ENCODE results near the gene IFNGR1. TPM values are rescaled to one million over a fixed set of nuclear protein-coding genes. Genes with fewer than 3 reads are reported as not detected.

IFNGR1 gene
- total RNA-seq, 2 donors from 2014 or later = 65.5 to 102 TPM

- Histone ChIP-seq H3K9me3 (no peaks in the 10 kb centered on the region), H3K36me3 (peaks cover 38% of the 10 kb centered on the region), H3K4me3 (no peak overlapping the region), H3K27ac (no peak overlapping the region), H3K4me1 (ENCODE audit: control insufficient read depth in 1 of 2, low read depth in 2 of 2) (peaks cover 7 to 17% of the 10 kb centered on the region in 2 donors), H3K27me3 (replicated peaks; ENCODE audit: insufficient read depth) (no peaks in the 10 kb centered on the region)
- DNase-seq (ENCODE audit: low spot score) (no peak), ATAC-seq (ENCODE audit: insufficient number of reproducible peaks, low FRiP score, low read depth) (no peak)
- no peak for TF ChIP-seq CTCF (IDR thresholded peaks at IDR 0.05)
Measured at GRCh38 chr6:137203256-137203655, 15.9 kb downstream of the IFNGR1 start.

- Histone ChIP-seq H3K4me3 (no peak overlapping the region), H3K4me1 (ENCODE audit: control insufficient read depth in 1 of 2, low read depth in 2 of 2) (peaks cover 5 to 13% of the 10 kb centered on the region in 2 donors), H3K9me3 (no peaks in the 10 kb centered on the region), H3K36me3 (peaks cover 45% of the 10 kb centered on the region), H3K27ac (no peak overlapping the region), H3K27me3 (replicated peaks; ENCODE audit: insufficient read depth) (no peaks in the 10 kb centered on the region)
- ATAC-seq (ENCODE audit: insufficient number of reproducible peaks, low FRiP score, low read depth) = no peak
- no peak for DNase-seq (ENCODE audit: low spot score)
- no peak for TF ChIP-seq CTCF (IDR thresholded peaks at IDR 0.05)
Measured at GRCh38 chr6:137202078-137202477, 17.1 kb downstream of the IFNGR1 start.

- ATAC-seq (ENCODE audit: insufficient number of reproducible peaks, low FRiP score, low read depth) (no peak), DNase-seq (ENCODE audit: low spot score) (no peak)
- no peak overlapping the region for H3K4me3 ChIP-seq
- no peak for TF ChIP-seq CTCF (IDR thresholded peaks at IDR 0.05)
- no peaks in the 10 kb centered on the region for H3K27me3 ChIP-seq (replicated peaks; ENCODE audit: insufficient read depth)
- peaks cover 0 to 2% of the 10 kb centered on the region in 2 donors for H3K4me1 ChIP-seq (ENCODE audit: control insufficient read depth in 1 of 2, low read depth in 2 of 2)
- H3K36me3 ChIP-seq = peaks cover 47% of the 10 kb centered on the region
- H3K27ac ChIP-seq = no peak overlapping the region
- no peaks in the 10 kb centered on the region for H3K9me3 ChIP-seq
Measured at GRCh38 chr6:137201006-137201405, 18.2 kb downstream of the IFNGR1 start.

- ATAC-seq (ENCODE audit: insufficient number of reproducible peaks, low FRiP score, low read depth) (no peak), DNase-seq (ENCODE audit: low spot score) (no peak)
- Histone ChIP-seq H3K4me1 (ENCODE audit: control insufficient read depth in 1 of 2, low read depth in 2 of 2) (no peaks in the 10 kb centered on the region), H3K4me3 (no peak overlapping the region), H3K9me3 (no peaks in the 10 kb centered on the region), H3K36me3 (peaks cover 47% of the 10 kb centered on the region), H3K27ac (no peak overlapping the region), H3K27me3 (replicated peaks; ENCODE audit: insufficient read depth) (no peaks in the 10 kb centered on the region)
- TF ChIP-seq CTCF (IDR thresholded peaks at IDR 0.05) = no peak
Measured at GRCh38 chr6:137200288-137200687, 18.9 kb downstream of the IFNGR1 start.

DNA sequence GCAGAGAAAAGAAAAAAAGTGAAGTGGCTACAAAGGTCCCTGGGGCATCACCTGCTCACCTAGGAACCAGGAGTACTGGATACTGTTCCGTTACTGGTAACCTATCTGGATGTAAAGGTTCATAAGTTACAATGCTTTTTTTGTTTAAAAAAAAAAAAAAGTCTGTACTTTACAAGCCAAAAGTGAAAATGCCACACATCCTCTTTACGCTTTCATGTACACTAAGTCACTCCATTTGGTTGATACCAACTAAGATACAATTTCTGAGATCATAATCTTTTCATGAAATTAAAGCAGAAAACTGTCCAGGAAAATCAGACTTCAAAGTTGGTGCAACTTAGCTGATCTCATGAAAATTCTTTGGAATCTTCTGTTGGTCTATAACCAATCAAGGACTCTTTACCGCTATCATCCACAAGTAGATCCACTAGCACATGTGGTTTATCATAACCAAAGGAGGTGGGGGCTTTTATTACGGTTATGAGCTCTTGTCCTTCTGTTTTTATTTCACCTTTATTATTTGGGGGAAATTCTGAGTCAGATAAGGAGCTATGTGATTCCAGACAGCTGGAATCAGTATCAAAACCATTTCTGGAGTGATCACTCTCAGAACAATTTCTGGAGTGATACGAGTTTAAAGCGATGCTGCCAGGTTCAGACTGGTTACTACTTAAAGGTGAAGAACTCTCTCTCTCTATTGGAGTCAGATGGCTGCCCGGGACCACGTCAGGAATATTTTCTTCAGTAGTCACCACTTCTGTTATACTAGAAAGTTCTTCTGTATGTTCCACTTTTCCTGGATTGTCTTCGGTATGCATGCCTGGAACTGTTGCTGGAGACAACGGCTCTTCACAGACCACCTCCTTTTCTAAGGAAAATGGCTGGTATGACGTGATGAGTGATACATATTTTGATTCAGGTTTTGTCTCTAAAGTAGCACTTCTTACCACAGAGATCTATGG lies 21.2 kb downstream of the IFNGR1 start:
- ATAC-seq (ENCODE audit: insufficient number of reproducible peaks, low FRiP score, low read depth) (no peak), DNase-seq (ENCODE audit: low spot score) (no peak)
- H3K9me3 ChIP-seq = no peaks in the 10 kb centered on the region
- no peak overlapping the region for H3K4me3 ChIP-seq
- TF ChIP-seq CTCF (IDR thresholded peaks at IDR 0.05) = no peak
- no peak overlapping the region for H3K27ac ChIP-seq
- no peaks in the 10 kb centered on the region for H3K4me1 ChIP-seq (ENCODE audit: control insufficient read depth in 1 of 2, low read depth in 2 of 2)
- no peaks in the 10 kb centered on the region for H3K27me3 ChIP-seq (replicated peaks; ENCODE audit: insufficient read depth)
- H3K36me3 ChIP-seq = peaks cover 32% of the 10 kb centered on the region
